Smooth muscle cell (in vitro differentiated cells): Measurements from ENCODE around the gene ETV5. TPM values are rescaled to one million over a fixed set of nuclear protein-coding genes. Genes with fewer than 3 reads are reported as not detected.

Experiments used
- DNase-seq: peaks from one replicate; lab custom pipeline; 2025; ENCODE audit not compliant: unreplicated experiment; lab: John Stamatoyannopoulos, UW
- H2AFZ ChIP-seq: fragments of 200-600 bp; sonication (generic); 2 replicates; pipeline ENCODE4 v1.6.0; 2016; ENCODE audit warnings: antibody characterized with exemption, low read depth, mild to moderate bottlenecking
- H3F3A ChIP-seq: fragments of 200-600 bp; sonication (generic); 2 replicates; pipeline ENCODE4 v1.6.0; 2017; ENCODE audit warnings: antibody characterized with exemption, low read depth
- H3K27ac ChIP-seq: fragments of 200-600 bp; sonication (generic); 2 replicates; pipeline ENCODE4 v1.5.1; 2016; ENCODE audit warnings: low read depth, mild to moderate bottlenecking
- H3K27me3 ChIP-seq: fragments of 200-600 bp; sonication (generic); 2 replicates; pipeline ENCODE4 v1.6.1; 2016; ENCODE audit warnings: low read depth, mild to moderate bottlenecking
- H3K36me3 ChIP-seq: fragments of 200-600 bp; sonication (generic); 2 replicates; pipeline ENCODE4 v1.5.1; 2016; ENCODE audit warnings: low read depth
- H3K4me1 ChIP-seq: fragments of 200-600 bp; sonication (generic); 2 replicates; pipeline ENCODE4 v1.5.1; 2016; ENCODE audit warnings: low read depth
- H3K4me2 ChIP-seq: fragments of 200-600 bp; sonication (generic); 2 replicates; pipeline ENCODE4 v1.6.0; 2016; ENCODE audit warnings: mild to moderate bottlenecking
- H3K4me3 ChIP-seq: fragments of 200-600 bp; sonication (generic); 2 replicates; pipeline ENCODE4 v1.5.1; 2016; ENCODE audit warnings: mild to moderate bottlenecking
- H3K79me2 ChIP-seq: fragments of 200-600 bp; sonication (generic); 2 replicates; pipeline ENCODE4 v1.6.0; 2016; ENCODE audit warnings: low read depth, mild to moderate bottlenecking
- H3K9ac ChIP-seq: fragments of 200-600 bp; sonication (generic); 2 replicates; pipeline ENCODE4 v1.6.0; 2016; ENCODE audit warnings: low read depth
- H3K9me3 ChIP-seq: fragments of 200-600 bp; sonication (generic); replicated peaks from 2 replicates; pipeline ENCODE4 v1.5.1; 2016; ENCODE audit warnings: low read depth
- H4K20me1 ChIP-seq: fragments of 200-600 bp; sonication (generic); 2 replicates; pipeline ENCODE4 v1.6.0; 2016; ENCODE audit warnings: low read depth
- WGBS: methylation state at CpG from one replicate; pipeline ENCODE4 v1.1.7; 2016; ENCODE audit warnings: low lambda C conversion rate; 5-methylcytosine and 5-hydroxymethylcytosine counted together
- polyA plus RNA-seq: library from polyadenylated mRNA; unstranded; fragments of >200 nt; fragmentation: Nextera tagmentation; extraction: Ambion mirVana; gene quantifications from 2 replicates; pipeline ENCODE4 v1.2.1, GENCODE V29; 2016
- total RNA-seq: library from RNA; depleted of rRNA; stranded (reverse); fragments of >200 nt; gene quantifications from 2 replicates; pipeline ENCODE4 v1.2.3, GENCODE V29; 2014
- TF ChIP-seq, protein P1 (sequence below): fragments of 200-600 bp; sonication (generic); IDR thresholded peaks from 2 replicates; pipeline ENCODE4 v1.5.1; 2017; ENCODE audit warnings: borderline replicate concordance, mild to moderate bottlenecking, antibody characterized with exemption; ENCODE audit not compliant: insufficient read depth, poor library complexity, severe bottlenecking

ETV5 gene
- total and polyA plus RNA-seq, 2 experiments from 2014 or later: 32.6 to 51.8 TPM

DNA sequence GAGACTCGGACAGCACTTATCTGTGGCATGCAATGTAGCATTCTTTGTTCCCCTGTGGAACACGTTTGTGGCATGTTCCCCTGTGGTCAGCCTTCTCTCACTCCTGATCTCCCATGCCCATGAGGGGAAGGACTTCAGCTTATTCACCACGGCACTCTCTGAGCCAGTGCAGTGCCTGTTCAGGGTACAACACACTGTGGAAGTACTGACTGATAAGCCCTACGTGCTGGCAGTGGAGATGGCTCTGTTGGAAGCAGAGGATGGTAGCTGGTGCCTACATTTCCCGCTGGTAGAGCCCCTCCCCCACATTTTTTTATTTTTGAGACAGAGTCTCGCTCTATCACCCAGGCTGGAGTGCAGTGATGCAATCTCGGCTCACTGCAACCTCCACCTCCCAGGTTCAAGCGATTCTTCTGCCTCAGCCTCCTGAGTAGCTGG is 43.5 kb upstream of the ETV5 start:
- TF ChIP-seq, protein P1, sequence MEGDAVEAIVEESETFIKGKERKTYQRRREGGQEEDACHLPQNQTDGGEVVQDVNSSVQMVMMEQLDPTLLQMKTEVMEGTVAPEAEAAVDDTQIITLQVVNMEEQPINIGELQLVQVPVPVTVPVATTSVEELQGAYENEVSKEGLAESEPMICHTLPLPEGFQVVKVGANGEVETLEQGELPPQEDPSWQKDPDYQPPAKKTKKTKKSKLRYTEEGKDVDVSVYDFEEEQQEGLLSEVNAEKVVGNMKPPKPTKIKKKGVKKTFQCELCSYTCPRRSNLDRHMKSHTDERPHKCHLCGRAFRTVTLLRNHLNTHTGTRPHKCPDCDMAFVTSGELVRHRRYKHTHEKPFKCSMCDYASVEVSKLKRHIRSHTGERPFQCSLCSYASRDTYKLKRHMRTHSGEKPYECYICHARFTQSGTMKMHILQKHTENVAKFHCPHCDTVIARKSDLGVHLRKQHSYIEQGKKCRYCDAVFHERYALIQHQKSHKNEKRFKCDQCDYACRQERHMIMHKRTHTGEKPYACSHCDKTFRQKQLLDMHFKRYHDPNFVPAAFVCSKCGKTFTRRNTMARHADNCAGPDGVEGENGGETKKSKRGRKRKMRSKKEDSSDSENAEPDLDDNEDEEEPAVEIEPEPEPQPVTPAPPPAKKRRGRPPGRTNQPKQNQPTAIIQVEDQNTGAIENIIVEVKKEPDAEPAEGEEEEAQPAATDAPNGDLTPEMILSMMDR: no peak
- Histone ChIP-seq H3K4me2 (no peak overlapping the region), H3K27me3 (no peaks in the 10 kb centered on the region), H3K4me1 (no peaks in the 10 kb centered on the region), H3K36me3 (no peaks in the 10 kb centered on the region), H3F3A (no peaks in the 10 kb centered on the region), H3K9ac (no peak overlapping the region), H3K79me2 (no peaks in the 10 kb centered on the region), H3K9me3 (no peaks in the 10 kb centered on the region), H3K27ac (no peak overlapping the region), H4K20me1 (no peaks in the 10 kb centered on the region), H3K4me3 (no peak overlapping the region), H2AFZ (no peak overlapping the region)
- 82% methylated on average over 8 of the region's 8 CpGs for WGBS
- no peak for DNase-seq

DNA sequence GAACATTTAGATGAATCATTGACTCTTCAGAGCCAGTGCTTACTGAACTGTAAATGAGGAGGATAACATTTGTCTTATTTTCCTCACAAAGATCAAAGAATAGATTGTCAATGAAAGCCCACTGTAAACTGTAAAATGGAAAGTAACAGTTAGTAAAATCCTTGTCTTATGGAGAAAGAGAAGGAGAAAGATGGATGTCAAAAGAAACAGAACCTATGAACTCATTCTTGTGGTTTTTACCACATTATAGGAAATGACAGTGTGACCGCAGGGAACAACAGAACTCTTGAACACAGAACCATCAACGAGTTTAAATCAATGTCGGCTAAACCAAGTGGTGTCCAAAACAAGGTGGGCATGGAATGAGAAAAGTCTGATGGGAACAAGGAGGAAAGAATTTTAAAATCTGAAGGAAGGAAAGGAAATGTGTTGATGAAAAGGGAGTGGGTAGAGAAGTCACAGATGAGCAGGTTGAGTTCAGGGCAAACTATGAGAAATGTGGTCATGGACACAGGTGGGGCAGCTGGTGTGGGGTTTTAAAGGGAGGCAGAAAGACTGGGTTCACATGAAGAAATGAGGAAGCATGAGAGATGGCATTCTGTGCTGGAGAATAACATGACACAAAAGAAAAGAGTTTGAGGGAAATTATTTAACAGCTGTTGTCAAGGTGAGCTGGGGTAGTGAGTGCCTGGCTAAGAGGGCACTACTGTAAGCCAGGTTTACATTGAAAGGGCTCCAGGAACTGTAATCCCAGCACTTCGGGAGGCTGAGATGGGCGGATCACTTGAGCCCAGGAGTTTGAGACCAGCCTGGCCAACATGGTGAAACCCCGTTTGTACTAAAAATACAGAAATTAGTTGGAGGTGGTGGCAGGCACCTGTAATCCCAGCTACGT is 42.4 kb upstream of the ETV5 start:
- no peak overlapping the region for H3K4me2 ChIP-seq
- H3K36me3 ChIP-seq: no peaks in the 10 kb centered on the region
- 84% methylated on average over 7 of the region's 7 CpGs for WGBS
- no peak overlapping the region for H3K9ac ChIP-seq
- no peaks in the 10 kb centered on the region for H3K9me3 ChIP-seq
- no peaks in the 10 kb centered on the region for H4K20me1 ChIP-seq
- no peak overlapping the region for H2AFZ ChIP-seq
- DNase-seq: no peak
- H3F3A ChIP-seq: no peaks in the 10 kb centered on the region
- H3K79me2 ChIP-seq: no peaks in the 10 kb centered on the region
- TF ChIP-seq, protein P1: no peak
- H3K27ac ChIP-seq: no peak overlapping the region
- no peaks in the 10 kb centered on the region for H3K4me1 ChIP-seq
- H3K4me3 ChIP-seq: no peak overlapping the region
- H3K27me3 ChIP-seq: no peaks in the 10 kb centered on the region

DNA sequence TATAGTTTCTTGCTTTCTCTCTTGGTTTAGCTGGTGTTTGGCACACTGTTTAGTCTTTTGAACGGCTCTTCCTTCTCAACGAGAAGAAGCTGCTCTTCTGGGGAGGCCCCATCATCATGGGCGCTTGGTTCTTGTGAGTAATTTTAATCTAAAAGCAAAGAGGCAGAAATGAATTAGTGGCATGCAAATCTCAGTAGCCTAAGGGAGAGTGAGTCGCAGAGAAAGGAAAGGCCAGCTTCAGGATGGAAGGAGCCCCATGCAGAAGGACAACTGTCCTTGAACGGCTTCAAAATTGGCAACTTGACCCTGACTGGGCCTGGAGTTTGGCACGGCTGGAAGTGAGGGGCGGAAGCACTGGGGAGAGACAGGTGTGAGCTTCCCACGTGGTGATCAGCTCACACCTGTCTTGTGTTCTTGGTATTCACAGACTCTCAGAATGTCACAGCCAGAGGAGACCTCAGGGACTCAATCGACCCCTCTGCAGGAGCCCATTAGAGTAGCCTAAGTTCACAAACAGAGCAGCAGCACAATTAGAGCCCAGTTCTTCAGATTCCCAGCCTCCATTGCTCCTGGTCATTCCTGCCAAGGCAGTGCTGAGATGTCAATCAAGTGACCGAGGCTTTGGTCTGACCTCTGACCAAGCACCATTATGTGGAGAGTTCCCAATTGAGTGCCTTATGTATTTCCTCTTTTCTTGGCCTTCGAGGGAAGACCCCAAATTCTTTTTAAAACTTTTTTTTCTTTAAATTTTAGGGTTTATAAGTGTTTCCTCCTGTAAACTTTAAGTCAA is 41.3 kb upstream of the ETV5 start:
- no peaks in the 10 kb centered on the region for H3K27me3 ChIP-seq
- no peak overlapping the region for H3K27ac ChIP-seq
- 85% methylated on average over 11 of the region's 11 CpGs for WGBS
- H2AFZ ChIP-seq: no peak overlapping the region
- H4K20me1 ChIP-seq: no peaks in the 10 kb centered on the region
- H3K4me3 ChIP-seq: no peak overlapping the region
- H3F3A ChIP-seq: no peaks in the 10 kb centered on the region
- no peak overlapping the region for H3K9ac ChIP-seq
- H3K9me3 ChIP-seq: no peaks in the 10 kb centered on the region
- TF ChIP-seq, protein P1: no peak
- H3K36me3 ChIP-seq: no peaks in the 10 kb centered on the region
- no peaks in the 10 kb centered on the region for H3K79me2 ChIP-seq
- DNase-seq: no peak
- H3K4me2 ChIP-seq: no peak overlapping the region
- no peaks in the 10 kb centered on the region for H3K4me1 ChIP-seq
